Astrocyte of the cerebellum (primary cell): ENCODE results near the gene SLC25A19.

Source experiments
- DNase-seq: peaks from one replicate; pipeline ENCODE4 v3.0.0-alpha.2; 2011; ENCODE audit warnings: low read depth
- H3K4me3 ChIP-seq: 2 replicates; pipeline ENCODE4 v1.5.1; 2011; ENCODE audit warnings: mild to moderate bottlenecking, low read depth, low read length, moderate library complexity
- in situ Hi-C: cut with HindIII; loops from 2 replicates; pipeline ENCODE4 v1.10.0; 2017; ENCODE audit warnings: low sequenced_read_pairs
- TF ChIP-seq, protein P1 (sequence below): IDR thresholded peaks from 2 replicates; pipeline ENCODE4 v1.5.1; 2012; ENCODE audit warnings: low read length, low read depth, moderate library complexity, mild to moderate bottlenecking; ENCODE audit errors: missing control alignments

The SLC25A19 gene

DNA sequence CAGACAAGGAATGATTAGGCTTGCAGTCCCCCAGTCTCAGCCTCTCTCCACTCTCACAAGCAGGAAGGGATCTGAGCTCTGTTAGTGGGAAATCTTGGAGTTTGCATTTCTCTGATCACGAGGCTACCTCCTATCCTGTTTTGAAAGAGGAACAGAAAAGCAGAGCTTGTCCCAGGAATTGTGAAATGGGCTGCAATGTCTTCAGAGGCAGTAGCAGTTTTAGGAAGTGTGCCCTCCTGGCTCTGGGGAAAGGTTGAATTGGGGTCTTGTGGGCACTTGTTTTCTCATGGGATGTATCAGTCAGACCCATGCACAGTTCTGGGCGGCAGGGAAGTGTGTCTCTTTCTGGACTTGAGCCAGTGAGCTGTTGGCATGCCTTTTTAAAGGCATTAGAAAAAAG, 60.9 kb downstream of the SLC25A19 start:
- H3K4me3 ChIP-seq: no peak overlapping the region

DNA sequence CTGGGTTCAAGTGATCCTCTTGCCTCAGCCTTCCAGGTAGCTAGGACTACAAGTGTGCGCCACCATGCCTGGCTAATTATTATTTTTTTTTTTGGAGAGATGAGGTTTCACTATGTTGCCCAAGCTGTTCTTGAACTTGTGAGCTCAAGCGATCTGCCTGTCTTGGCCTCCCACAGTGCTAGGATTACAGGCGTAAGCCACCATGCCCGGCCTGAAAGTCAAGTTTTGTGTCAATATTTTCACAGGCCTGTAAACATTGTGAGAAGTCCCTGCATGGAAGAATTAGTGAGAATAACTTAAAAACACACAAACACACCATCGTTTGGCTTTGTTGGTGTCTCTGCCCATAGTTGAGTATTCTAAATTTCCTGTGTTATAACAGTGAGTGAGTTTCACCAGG, 61.5 kb downstream of the SLC25A19 start:
- TF ChIP-seq, protein P1, sequence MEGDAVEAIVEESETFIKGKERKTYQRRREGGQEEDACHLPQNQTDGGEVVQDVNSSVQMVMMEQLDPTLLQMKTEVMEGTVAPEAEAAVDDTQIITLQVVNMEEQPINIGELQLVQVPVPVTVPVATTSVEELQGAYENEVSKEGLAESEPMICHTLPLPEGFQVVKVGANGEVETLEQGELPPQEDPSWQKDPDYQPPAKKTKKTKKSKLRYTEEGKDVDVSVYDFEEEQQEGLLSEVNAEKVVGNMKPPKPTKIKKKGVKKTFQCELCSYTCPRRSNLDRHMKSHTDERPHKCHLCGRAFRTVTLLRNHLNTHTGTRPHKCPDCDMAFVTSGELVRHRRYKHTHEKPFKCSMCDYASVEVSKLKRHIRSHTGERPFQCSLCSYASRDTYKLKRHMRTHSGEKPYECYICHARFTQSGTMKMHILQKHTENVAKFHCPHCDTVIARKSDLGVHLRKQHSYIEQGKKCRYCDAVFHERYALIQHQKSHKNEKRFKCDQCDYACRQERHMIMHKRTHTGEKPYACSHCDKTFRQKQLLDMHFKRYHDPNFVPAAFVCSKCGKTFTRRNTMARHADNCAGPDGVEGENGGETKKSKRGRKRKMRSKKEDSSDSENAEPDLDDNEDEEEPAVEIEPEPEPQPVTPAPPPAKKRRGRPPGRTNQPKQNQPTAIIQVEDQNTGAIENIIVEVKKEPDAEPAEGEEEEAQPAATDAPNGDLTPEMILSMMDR: no peak
- in situ Hi-C loops: no loop called here

More for the DNA sequence above, 60.9 kb downstream of the SLC25A19 start:
- in situ Hi-C loops: no loop called here
- no peak for DNase-seq
- TF ChIP-seq, protein P1: no peak

DNA sequence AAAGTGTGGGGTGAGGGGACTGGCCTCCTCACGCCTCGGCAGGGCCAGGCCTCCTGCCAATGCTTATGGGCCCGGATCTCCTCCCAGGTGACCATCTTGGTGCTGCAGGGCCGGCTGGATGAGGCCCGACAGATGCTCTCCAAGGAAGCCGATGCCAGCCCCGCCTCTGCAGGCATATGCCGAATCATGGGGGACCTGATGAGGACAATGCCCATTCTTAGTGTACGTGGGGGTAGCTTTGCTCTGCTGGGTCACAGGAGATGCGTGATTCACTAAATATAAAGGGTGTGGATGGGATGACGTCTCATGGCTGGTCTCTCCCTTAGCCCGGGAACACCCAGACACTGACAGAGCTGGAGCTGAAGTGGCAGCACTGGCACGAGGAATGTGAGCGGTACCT, 64.2 kb downstream of the SLC25A19 start:
- no peak overlapping the region for H3K4me3 ChIP-seq
- TF ChIP-seq, protein P1: no peak
- in situ Hi-C loops: no loop called here
- DNase-seq: no peak

More for the DNA sequence above, 61.5 kb downstream of the SLC25A19 start:
- DNase-seq: no peak
- no peak overlapping the region for H3K4me3 ChIP-seq
